OCI-LY3 (cell line): Measurements from ENCODE around the gene EPHB2.

Experiments
- H2AFZ ChIP-seq: fragments of 200-600, 300-600 bp; shearing (Covaris generic); 2 replicates; pipeline ENCODE4 v1.6.0; 2014; ENCODE audit warnings: antibody characterized with exemption, low read depth, low read length
- H3K27ac ChIP-seq: fragments of 200-600, 300-600 bp; sonication (generic); 2 replicates; pipeline ENCODE4 v1.5.1; 2014; ENCODE audit warnings: mild to moderate bottlenecking, low read length, moderate library complexity, mixed read lengths
- H3K27me3 ChIP-seq: fragments of 200-600, 300-600 bp; sonication (generic); 2 replicates; pipeline ENCODE4 v1.6.1; 2014; ENCODE audit warnings: low read depth, low read length, mixed read lengths
- H3K36me3 ChIP-seq: fragments of 200-600, 300-600 bp; sonication (generic); replicated peaks from 2 replicates; pipeline ENCODE3; 2014; ENCODE audit warnings: low read depth, low read length, mixed read lengths
- H3K4me1 ChIP-seq: fragments of 300-600, 200-600 bp; sonication (generic); 2 replicates; pipeline ENCODE4 v1.6.1; 2014; ENCODE audit warnings: low read length, mixed read lengths
- H3K4me2 ChIP-seq: fragments of 200-600, 300-600 bp; sonication (generic); 2 replicates; pipeline ENCODE4 v1.6.1; 2014; ENCODE audit warnings: low read length, mixed read lengths
- H3K4me3 ChIP-seq: fragments of 300-600, 200-600 bp; sonication (generic); 2 replicates; pipeline ENCODE4 v1.5.1; 2014; ENCODE audit warnings: antibody characterized with exemption, mild to moderate bottlenecking, low read length, moderate library complexity
- H3K79me2 ChIP-seq: fragments of 300-600, 200-600 bp; shearing (Covaris generic); 2 replicates; pipeline ENCODE4 v1.6.1; 2014; ENCODE audit warnings: mild to moderate bottlenecking, low read length, mixed read lengths
- H3K9ac ChIP-seq: fragments of 300-600, 200-600 bp; shearing (Covaris generic); 2 replicates; pipeline ENCODE4 v1.6.0; 2014; ENCODE audit warnings: mild to moderate bottlenecking, low read length, moderate library complexity
- H3K9me3 ChIP-seq: fragments of 200-600, 300-600 bp; shearing (Covaris generic); 2 replicates; pipeline ENCODE4 v1.6.1; 2014; ENCODE audit warnings: low read length, mixed read lengths; ENCODE audit not compliant: insufficient read depth
- H4K20me1 ChIP-seq: fragments of 200-600, 300-600 bp; sonication (generic); 2 replicates; pipeline ENCODE4 v1.6.1; 2016; ENCODE audit warnings: low read length, mixed read lengths; ENCODE audit not compliant: insufficient read depth
- EZH2phosphoT487 ChIP-seq: fragments of 200-600 bp; shearing (Covaris generic); IDR thresholded peaks from 2 replicates; pipeline ENCODE4 v1.6.1; 2018; ENCODE audit warnings: antibody characterized with exemption, mixed run types, low read depth
- TF ChIP-seq, protein P1 (sequence below): fragments of 200-600, 300-600 bp; sonication (generic); IDR thresholded peaks from 2 replicates; pipeline ENCODE4 v1.5.1; 2014; ENCODE audit warnings: antibody characterized with exemption, low read length, low read depth

Gene EPHB2

DNA sequence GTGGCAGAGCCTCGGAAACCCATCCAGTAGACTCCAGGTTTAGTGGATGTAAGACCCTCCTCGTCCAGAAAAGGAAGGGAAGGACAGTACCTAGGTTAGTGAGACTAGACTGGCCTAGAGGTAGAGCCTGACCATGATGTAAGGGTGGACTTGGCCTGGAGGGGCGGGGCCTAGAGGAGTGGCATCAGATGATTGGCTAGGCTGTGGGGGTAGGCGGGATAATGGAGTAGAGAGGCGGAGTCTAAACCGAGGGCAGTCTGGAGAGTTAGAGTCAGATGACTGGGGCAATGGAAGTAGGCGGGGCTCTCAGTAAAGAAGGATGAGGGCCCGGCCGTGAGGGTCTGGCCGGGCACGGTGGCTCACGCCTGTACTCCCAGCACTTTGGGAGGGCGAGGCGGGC, 70.1 kb downstream of the EPHB2 start:
- Histone ChIP-seq H3K9ac (no peak overlapping the region), H3K4me3 (no peak overlapping the region), H3K79me2 (no peaks in the 10 kb centered on the region), H3K36me3 (no peaks in the 10 kb centered on the region), H3K4me2 (no peak overlapping the region), H3K4me1 (no peaks in the 10 kb centered on the region), H2AFZ (no peak overlapping the region), H3K27me3 (no peaks in the 10 kb centered on the region), H3K27ac (no peak overlapping the region), H3K9me3 (no peaks in the 10 kb centered on the region), H4K20me1 (no peaks in the 10 kb centered on the region)
- TF ChIP-seq, protein P1, sequence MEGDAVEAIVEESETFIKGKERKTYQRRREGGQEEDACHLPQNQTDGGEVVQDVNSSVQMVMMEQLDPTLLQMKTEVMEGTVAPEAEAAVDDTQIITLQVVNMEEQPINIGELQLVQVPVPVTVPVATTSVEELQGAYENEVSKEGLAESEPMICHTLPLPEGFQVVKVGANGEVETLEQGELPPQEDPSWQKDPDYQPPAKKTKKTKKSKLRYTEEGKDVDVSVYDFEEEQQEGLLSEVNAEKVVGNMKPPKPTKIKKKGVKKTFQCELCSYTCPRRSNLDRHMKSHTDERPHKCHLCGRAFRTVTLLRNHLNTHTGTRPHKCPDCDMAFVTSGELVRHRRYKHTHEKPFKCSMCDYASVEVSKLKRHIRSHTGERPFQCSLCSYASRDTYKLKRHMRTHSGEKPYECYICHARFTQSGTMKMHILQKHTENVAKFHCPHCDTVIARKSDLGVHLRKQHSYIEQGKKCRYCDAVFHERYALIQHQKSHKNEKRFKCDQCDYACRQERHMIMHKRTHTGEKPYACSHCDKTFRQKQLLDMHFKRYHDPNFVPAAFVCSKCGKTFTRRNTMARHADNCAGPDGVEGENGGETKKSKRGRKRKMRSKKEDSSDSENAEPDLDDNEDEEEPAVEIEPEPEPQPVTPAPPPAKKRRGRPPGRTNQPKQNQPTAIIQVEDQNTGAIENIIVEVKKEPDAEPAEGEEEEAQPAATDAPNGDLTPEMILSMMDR: no peak
- TF ChIP-seq EZH2phosphoT487: no peak

DNA sequence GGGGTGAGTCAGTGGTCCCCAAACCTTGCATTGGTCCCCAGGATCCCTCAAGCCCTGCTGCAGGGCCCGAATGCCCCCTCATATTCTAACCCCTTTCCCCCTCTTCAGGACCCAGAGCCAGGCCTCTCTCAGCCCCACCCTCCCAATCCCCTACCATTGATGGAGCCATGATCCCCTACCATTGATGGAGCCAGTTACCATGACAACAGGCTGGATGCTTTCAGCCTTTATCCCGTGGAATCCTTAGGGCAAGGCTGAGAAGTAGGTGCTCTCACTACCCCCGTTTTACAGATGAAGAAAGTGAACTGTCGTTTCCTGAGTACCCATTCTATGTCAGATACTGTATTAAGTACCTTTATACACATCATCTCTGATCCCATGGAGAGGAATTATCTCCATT, 70.8 kb downstream of the EPHB2 start:
- no peak overlapping the region for H3K4me3 ChIP-seq
- no peaks in the 10 kb centered on the region for H3K4me1 ChIP-seq
- H2AFZ ChIP-seq: no peak overlapping the region
- TF ChIP-seq, protein P1: no peak
- no peak for TF ChIP-seq EZH2phosphoT487
- no peaks in the 10 kb centered on the region for H3K79me2 ChIP-seq
- H4K20me1 ChIP-seq: no peaks in the 10 kb centered on the region
- H3K36me3 ChIP-seq: no peaks in the 10 kb centered on the region
- no peak overlapping the region for H3K9ac ChIP-seq
- H3K9me3 ChIP-seq: no peaks in the 10 kb centered on the region
- H3K27ac ChIP-seq: no peak overlapping the region
- no peaks in the 10 kb centered on the region for H3K27me3 ChIP-seq
- no peak overlapping the region for H3K4me2 ChIP-seq

DNA sequence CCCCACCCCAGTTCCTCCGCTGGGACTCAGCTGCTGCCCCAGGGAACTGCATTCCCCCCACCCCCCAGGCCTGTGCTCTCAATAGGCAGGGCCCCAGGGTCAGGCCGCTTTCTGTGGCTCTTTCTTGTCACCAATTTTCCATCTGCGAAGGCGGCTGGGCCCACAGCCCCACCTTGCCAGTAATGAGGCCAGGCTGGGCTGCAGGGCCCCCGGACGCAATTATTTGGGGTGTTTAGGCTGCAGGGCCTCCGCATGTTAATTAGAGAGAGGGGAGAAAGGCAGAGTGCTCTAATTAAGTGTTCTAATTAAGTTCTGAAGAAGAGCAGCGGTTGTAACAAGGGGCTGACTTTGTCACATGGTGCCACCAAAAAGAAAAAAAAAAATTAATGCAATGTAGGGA, 71.8 kb downstream of the EPHB2 start:
- TF ChIP-seq, protein P1: no peak
- no peak for TF ChIP-seq EZH2phosphoT487
- H3K4me2 ChIP-seq: no peak overlapping the region
- no peaks in the 10 kb centered on the region for H3K36me3 ChIP-seq

DNA sequence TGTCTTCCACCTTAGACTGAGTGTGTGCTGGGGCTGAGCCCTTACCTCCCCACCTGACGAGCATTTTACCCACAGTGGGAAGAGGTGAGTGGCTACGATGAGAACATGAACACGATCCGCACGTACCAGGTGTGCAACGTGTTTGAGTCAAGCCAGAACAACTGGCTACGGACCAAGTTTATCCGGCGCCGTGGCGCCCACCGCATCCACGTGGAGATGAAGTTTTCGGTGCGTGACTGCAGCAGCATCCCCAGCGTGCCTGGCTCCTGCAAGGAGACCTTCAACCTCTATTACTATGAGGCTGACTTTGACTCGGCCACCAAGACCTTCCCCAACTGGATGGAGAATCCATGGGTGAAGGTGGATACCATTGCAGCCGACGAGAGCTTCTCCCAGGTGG, 73.7 kb downstream of the EPHB2 start:
- H3K27me3 ChIP-seq: no peaks in the 10 kb centered on the region
- H3K4me1 ChIP-seq: no peaks in the 10 kb centered on the region
- H3K36me3 ChIP-seq: no peaks in the 10 kb centered on the region
- H3K9me3 ChIP-seq: no peaks in the 10 kb centered on the region
- no peaks in the 10 kb centered on the region for H3K79me2 ChIP-seq
- H2AFZ ChIP-seq: no peak overlapping the region
- no peak overlapping the region for H3K4me3 ChIP-seq
- H4K20me1 ChIP-seq: no peaks in the 10 kb centered on the region
- no peak overlapping the region for H3K9ac ChIP-seq
- no peak overlapping the region for H3K27ac ChIP-seq
- TF ChIP-seq, protein P1: no peak
- TF ChIP-seq EZH2phosphoT487: no peak
- no peak overlapping the region for H3K4me2 ChIP-seq

More for the DNA sequence above, 71.8 kb downstream of the EPHB2 start:
- Histone ChIP-seq H3K9ac (no peak overlapping the region), H2AFZ (no peak overlapping the region), H3K4me3 (no peak overlapping the region), H3K79me2 (no peaks in the 10 kb centered on the region), H4K20me1 (no peaks in the 10 kb centered on the region), H3K27me3 (no peaks in the 10 kb centered on the region), H3K27ac (no peak overlapping the region), H3K9me3 (no peaks in the 10 kb centered on the region), H3K4me1 (no peaks in the 10 kb centered on the region)
